GM18520 (cell line): ENCODE results near the gene DRAM1.
"Not testable (repeated sequence)": the region's sequence is repeated elsewhere in the genome, so short reads cannot be mapped to it uniquely, and the experiment has no call there.

Experiments used
- ATAC-seq: cut with Tn5 transposase; IDR thresholded peaks from one replicate; pipeline ENCODE4 v1.9.1; 2021; ENCODE audit not compliant: unreplicated experiment

DRAM1 gene

GRCh38 chr12:101858361-101858760 is 19.0 kb upstream of the DRAM1 start:
- no peak for ATAC-seq

GRCh38 chr12:101859664-101860607 is 17.4 kb upstream of the DRAM1 start:
- peak; percentile 33 for ATAC-seq

GRCh38 chr12:101861688-101862087 is 15.7 kb upstream of the DRAM1 start:
- not testable (repeated sequence) for ATAC-seq

GRCh38 chr12:101862245-101862644 is 15.1 kb upstream of the DRAM1 start:
- no peak for ATAC-seq

- no peak for ATAC-seq
Measured at GRCh38 chr12:101863981-101864380, 13.4 kb upstream of the DRAM1 start.

- ATAC-seq: no peak
Measured at GRCh38 chr12:101866615-101867373, 10.6 kb upstream of the DRAM1 start.

- ATAC-seq: not testable (repeated sequence)
Measured at GRCh38 chr12:101867619-101868018, 9.8 kb upstream of the DRAM1 start.

GRCh38 chr12:101870925-101871324 is 6.5 kb upstream of the DRAM1 start:
- no peak for ATAC-seq

GRCh38 chr12:101875162-101875561 is 2.2 kb upstream of the DRAM1 start:
- no peak for ATAC-seq

- ATAC-seq: no peak
Measured at GRCh38 chr12:101876322-101876860, 989 bp upstream of the DRAM1 start.

GRCh38 chr12:101877806-101878242 is 444 bp downstream of the DRAM1 start:
- peak; percentile 4 for ATAC-seq

GRCh38 chr12:101878243-101878821 is 952 bp downstream of the DRAM1 start:
- ATAC-seq: peak; percentile 9

GRCh38 chr12:101880769-101881168 is 3.4 kb downstream of the DRAM1 start:
- no peak for ATAC-seq

- ATAC-seq: no peak
Measured at GRCh38 chr12:101881228-101881627, 3.8 kb downstream of the DRAM1 start.

- ATAC-seq: no peak
Measured at GRCh38 chr12:101884174-101884573, 6.8 kb downstream of the DRAM1 start.

GRCh38 chr12:101884781-101885340 is 7.5 kb downstream of the DRAM1 start:
- ATAC-seq: not testable (repeated sequence)

- ATAC-seq: no peak
Measured at GRCh38 chr12:101885912-101886561, 8.7 kb downstream of the DRAM1 start.

GRCh38 chr12:101889211-101889752 is 11.9 kb downstream of the DRAM1 start:
- ATAC-seq: no peak

GRCh38 chr12:101891462-101891971 is 14.1 kb downstream of the DRAM1 start:
- peak; percentile 95 for ATAC-seq

- no peak for ATAC-seq
Measured at GRCh38 chr12:101892794-101893193, 15.4 kb downstream of the DRAM1 start.
